A549 (cell line): ENCODE measurements around the gene UTS2B. TPM values are rescaled to one million over a fixed set of nuclear protein-coding genes. Genes with fewer than 3 reads are reported as not detected.
"Not testable (repeated sequence)": the region's sequence is repeated elsewhere in the genome, so short reads cannot be mapped to it uniquely, and the experiment has no call there.

Experiments
- ATAC-seq, 2 experiments: fragments of 200-7000 bp in 1 of 2; fragments of >200 bp in 1 of 2; cut with Nextera tagmentation in 1 of 2; cut with Tn5 transposase in 1 of 2; 3 replicates each; pipeline versions ENCODE4 v1.8.0 to v1.9.1; 2018 to 2020; ENCODE audit warnings: mild to moderate bottlenecking in 1 of 2, moderate library complexity in 1 of 2
- CTCF ChIA-PET: fragments of 300-600 bp; sonication (Branson Sonifier 250); formaldehyde crosslinking; extraction: SDS; loops from one replicate; lab custom pipeline; 2021; ENCODE audit warnings: antibody characterized with exemption, inconsistent platforms; lab: Yijun Ruan, JAX
- POLR2A ChIA-PET: fragments of 350-600 bp; formaldehyde crosslinking; extraction: SDS; loops from one replicate; lab custom pipeline; 2021; ENCODE audit warnings: antibody characterized with exemption, inconsistent platforms; lab: Yijun Ruan, JAX
- DNase-seq, 2 experiments: peaks; one replicate each; pipeline versions ENCODE4 v3.0.0 to v3.0.0-alpha.2; 2011 to 2016; ENCODE audit warnings: low read depth in 1 of 2, low spot score in 1 of 2
- FAIRE-seq: peaks from 2 replicates; lab custom pipeline; 2011; peaks lifted over from hg19 to GRCh38; lab: Jason Lieb, UNC
- H3K27ac ChIP-seq, 2 experiments: fragments of >200 bp; sonication (Bioruptor Twin); formaldehyde crosslinking; 3 replicates each; pipeline ENCODE4 v1.5.1; 2016 to 2017
- H3K4me1 ChIP-seq: fragments of >200 bp; sonication (Bioruptor Twin); formaldehyde crosslinking; 3 replicates; pipeline ENCODE4 v1.6.1; 2016
- H3K4me2 ChIP-seq: fragments of >200 bp; sonication (Bioruptor Twin); formaldehyde crosslinking; 3 replicates; pipeline ENCODE4 v1.6.1; 2016
- H3K4me3 ChIP-seq: fragments of >200 bp; sonication (Bioruptor Twin); formaldehyde crosslinking; 3 replicates; pipeline ENCODE4 v1.5.1; 2016
- H3K9me3 ChIP-seq: fragments of >200 bp; sonication (Bioruptor Twin); formaldehyde crosslinking; 3 replicates; pipeline ENCODE4 v1.6.1; 2016
- BCL3 ChIP-seq: fragments of >200 bp; sonication (Bioruptor Twin); formaldehyde crosslinking; IDR thresholded peaks from 3 replicates; pipeline ENCODE4 v1.6.1; 2016
- CEBPB ChIP-seq, 2 experiments: fragments of >200 bp in 1 of 2; sonication (Bioruptor Twin) in 1 of 2; formaldehyde crosslinking in 1 of 2; IDR thresholded peaks; 2 replicates each; pipeline ENCODE4 v1.6.1; 2012 to 2016
- CHD4 ChIP-seq: fragments of 200-600 bp; sonication (generic); IDR thresholded peaks from 2 replicates; pipeline ENCODE4 v1.6.1; 2016; ENCODE audit warnings: antibody characterized with exemption, mild to moderate bottlenecking, borderline replicate concordance
- E2F6 ChIP-seq: IDR thresholded peaks from 2 replicates; pipeline ENCODE4 v1.6.1; 2012; ENCODE audit warnings: low read depth, borderline replicate concordance
- EHF ChIP-seq: fragments of 250-450 bp; sonication (Bioruptor Pico); IDR thresholded peaks from 2 replicates; pipeline ENCODE4 v1.5.0; 2020; ENCODE audit warnings: mild to moderate bottlenecking
- ESRRA ChIP-seq: fragments of 150-350 bp; IDR thresholded peaks from 2 replicates; pipeline ENCODE4 v1.6.1; 2014; ENCODE audit warnings: mild to moderate bottlenecking, low read length, borderline replicate concordance
- GATA3 ChIP-seq: IDR thresholded peaks from 2 replicates; pipeline ENCODE4 v1.6.1; 2012; ENCODE audit warnings: borderline replicate concordance
- HDAC2 ChIP-seq: fragments of 200-600 bp; sonication (generic); IDR thresholded peaks from 2 replicates; pipeline ENCODE4 v1.6.1; 2016
- HEYL ChIP-seq: fragments of 250-450 bp; sonication (Bioruptor Pico); IDR thresholded peaks from 2 replicates; pipeline ENCODE4 v1.8.0; 2021; ENCODE audit warnings: mild to moderate bottlenecking, moderate library complexity
- HMGXB4 ChIP-seq: fragments of 250-450 bp; sonication (Bioruptor Pico); IDR thresholded peaks from 2 replicates; pipeline ENCODE4 v1.5.0; 2021; ENCODE audit warnings: mild to moderate bottlenecking, moderate library complexity, borderline replicate concordance
- HOXA7 ChIP-seq: fragments of 250-450 bp; sonication (Bioruptor Pico); IDR thresholded peaks from 2 replicates; pipeline ENCODE4 v1.5.0; 2020; ENCODE audit warnings: mild to moderate bottlenecking, moderate library complexity
- MAX ChIP-seq: IDR thresholded peaks from 2 replicates; pipeline ENCODE4 v1.6.1; 2012
- MYC ChIP-seq: IDR thresholded peaks from 2 replicates; pipeline ENCODE4 v1.6.1; 2012; ENCODE audit warnings: mild to moderate bottlenecking, inconsistent platforms, low read length, improper control_type of control experiment, borderline replicate concordance
- NFE2L2 ChIP-seq: fragments of 150-350 bp; conservative IDR thresholded peaks from 2 replicates; pipeline ENCODE4 v1.6.1; 2014; ENCODE audit warnings: low read length
- PHF8 ChIP-seq: fragments of 200-600 bp; sonication (generic); IDR thresholded peaks from 2 replicates; pipeline ENCODE4 v1.6.1; 2016; ENCODE audit warnings: low read depth, mild to moderate bottlenecking, antibody characterized with exemption, moderate library complexity, borderline replicate concordance
- POLR2AphosphoS2 ChIP-seq: conservative IDR thresholded peaks from 2 replicates; pipeline ENCODE4 v1.6.1; 2012; ENCODE audit warnings: low read length, improper control_type of control experiment, inconsistent platforms
- RARB ChIP-seq: fragments of 250-450 bp; sonication (Bioruptor Pico); IDR thresholded peaks from 2 replicates; pipeline ENCODE4 v1.8.0; 2021; ENCODE audit warnings: mild to moderate bottlenecking, moderate library complexity
- RCOR1 ChIP-seq: fragments of 150-350 bp; IDR thresholded peaks from 2 replicates; pipeline ENCODE4 v1.6.1; 2014; ENCODE audit warnings: antibody characterized with exemption, low read length, low read depth
- RFX5 ChIP-seq: fragments of 450-650 bp; IDR thresholded peaks from 2 replicates; pipeline ENCODE4 v1.7.1; 2014; ENCODE audit warnings: antibody characterized with exemption, mild to moderate bottlenecking, moderate library complexity
- SMC3 ChIP-seq: fragments of >200 bp; sonication (Bioruptor Twin); formaldehyde crosslinking; IDR thresholded peaks from 3 replicates; pipeline ENCODE4 v1.6.1; 2018; ENCODE audit warnings: inconsistent platforms
- ZNF302 ChIP-seq: fragments of 250-450 bp; sonication (Bioruptor Pico); IDR thresholded peaks from 2 replicates; pipeline ENCODE4 v1.9.0; 2021; ENCODE audit warnings: inconsistent platforms, mild to moderate bottlenecking, moderate library complexity
- whole genome bisulfite sequencing: methylation state at CpG from one replicate; pipeline ENCODE4 v1.1.6; 2017; ENCODE audit errors: missing lambda C conversion rate; 5-methylcytosine and 5-hydroxymethylcytosine counted together
- polyA plus RNA-seq, 4 experiments: library from polyadenylated mRNA; depleted of rRNA in 3 of 4; stranded (reverse); fragments of >200 nt; fragmentation: RNase III in 1 of 4; extraction: RNeasy Plus Mini Kit Qiagen cat#74134 plus additional on column Dnase treatment in 1 of 4; gene quantifications; 2 replicates in 3 of 4; 3 replicates in 1 of 4; pipeline ENCODE4 v1.2.3, GENCODE V29; 2011 to 2017

UTS2B gene
- polyA plus RNA-seq, 2 of the 4 experiments (the other 2 are of a cell fraction) = 0.16 TPM; not detected in 1

- TF ChIP-seq MAX = no peak
- TF ChIP-seq EHF (CRISPR knock-in tag) = no peak
- no peak for TF ChIP-seq POLR2AphosphoS2
Measured at GRCh38 chr3:191280882-191281281, 49.4 kb downstream of the UTS2B start (continued).

GRCh38 chr3:191280111-191280510, 50.2 kb downstream of the UTS2B start:
- no peak for ATAC-seq
- no peak for FAIRE-seq
- no peaks in the 10 kb centered on the region for H3K9me3 ChIP-seq
- H3K27ac ChIP-seq = no peak overlapping the region
- no peak overlapping the region for H3K4me2 ChIP-seq
- 6% methylated on average over 1 of the region's 1 CpG for WGBS
- ChIA-PET POLR2A (no interaction called here), CTCF (no interaction called here)
- TF ChIP-seq BCL3 (no peak), PHF8 (no peak), CHD4 (no peak), RCOR1 (no peak), RARB (CRISPR knock-in tag) (no peak), HDAC2 (no peak)
- DNase-seq = no peak
- no peak overlapping the region for H3K4me3 ChIP-seq
- no peaks in the 10 kb centered on the region for H3K4me1 ChIP-seq

GRCh38 chr3:191275751-191276150, 54.6 kb downstream of the UTS2B start:
- TF ChIP-seq ESRRA = no peak
- no peak for TF ChIP-seq CEBPB (IDR thresholded peaks at IDR 0.05)
- TF ChIP-seq HOXA7 (CRISPR knock-in tag) = no peak
- TF ChIP-seq GATA3 = no peak
- no peak for TF ChIP-seq RCOR1
- TF ChIP-seq ZNF302 (CRISPR knock-in tag) = no peak
- no peak for TF ChIP-seq HMGXB4 (CRISPR knock-in tag)
- no peak for TF ChIP-seq EHF (CRISPR knock-in tag)
- no peak for TF ChIP-seq HEYL (CRISPR knock-in tag)
- no peak for TF ChIP-seq E2F6
- TF ChIP-seq MYC = no peak
- no peak for TF ChIP-seq NFE2L2
- no peak for TF ChIP-seq SMC3
- no peak for TF ChIP-seq RFX5
- CTCF ChIA-PET = no interaction called here
- Histone ChIP-seq H3K9me3 (no peaks in the 10 kb centered on the region), H3K4me1 (no peaks in the 10 kb centered on the region), H3K27ac (no peak overlapping the region), H3K4me3 (no peak overlapping the region), H3K4me2 (no peak overlapping the region)
- POLR2A ChIA-PET = no interaction called here
- ATAC-seq = no peak
- DNase-seq = no peak
- FAIRE-seq = no peak

GRCh38 chr3:191275244-191275643, 55.1 kb downstream of the UTS2B start:
- H3K4me1 ChIP-seq, H3K27ac ChIP-seq, FAIRE-seq, CTCF ChIA-PET, ATAC-seq, H3K4me2 ChIP-seq, H3K9me3 ChIP-seq, DNase-seq, POLR2A ChIA-PET, H3K4me3 ChIP-seq: not testable (repeated sequence)
- WGBS = 71% methylated on average over 14 of the region's 14 CpGs
